ENCODE results near the gene KIAA0586.
"Not testable (repeated sequence)": the region's sequence is repeated elsewhere in the genome, so short reads cannot be mapped to it uniquely, and the experiment has no call there.

KIAA0586 gene

DNA sequence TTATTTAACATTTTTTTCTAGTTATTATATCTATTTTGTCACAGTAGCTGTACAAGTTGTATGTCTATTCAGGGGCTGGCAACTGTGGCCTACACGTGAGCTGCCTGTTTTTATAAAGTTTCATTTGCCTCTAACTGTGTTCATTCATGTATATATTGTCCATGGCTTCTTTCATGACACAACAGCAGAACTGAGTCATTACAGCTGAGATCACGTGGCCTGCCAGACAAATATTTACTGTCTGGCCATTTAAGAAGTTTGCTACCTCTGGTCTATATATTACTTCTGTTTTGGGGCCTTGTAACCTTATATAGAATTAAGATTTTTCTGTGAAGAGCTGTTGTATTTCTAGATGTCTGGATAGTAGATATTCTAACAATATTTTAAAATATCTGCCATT, 37.9 kb downstream of the KIAA0586 start:
- no peak for DNase-seq

DNA sequence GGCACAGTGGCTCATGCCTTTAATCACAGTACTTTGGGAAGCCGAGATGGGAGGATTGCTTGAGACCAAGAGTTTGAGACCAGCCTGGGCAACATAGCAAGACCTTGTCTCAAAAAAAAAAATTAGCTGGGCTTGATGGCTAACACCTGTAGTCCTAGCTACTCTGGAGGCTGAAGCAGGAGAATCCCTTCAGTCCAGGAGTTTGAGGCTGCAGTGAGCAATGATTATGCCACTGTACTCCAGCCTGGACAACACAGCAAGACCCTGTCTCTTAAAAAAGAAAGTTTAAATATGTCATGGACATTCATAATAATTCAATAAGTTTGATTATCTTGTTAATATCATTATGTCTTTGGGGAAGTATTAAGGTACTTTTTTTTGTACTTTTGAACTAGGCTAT, 38.9 kb downstream of the KIAA0586 start:
- no peak for DNase-seq

DNA sequence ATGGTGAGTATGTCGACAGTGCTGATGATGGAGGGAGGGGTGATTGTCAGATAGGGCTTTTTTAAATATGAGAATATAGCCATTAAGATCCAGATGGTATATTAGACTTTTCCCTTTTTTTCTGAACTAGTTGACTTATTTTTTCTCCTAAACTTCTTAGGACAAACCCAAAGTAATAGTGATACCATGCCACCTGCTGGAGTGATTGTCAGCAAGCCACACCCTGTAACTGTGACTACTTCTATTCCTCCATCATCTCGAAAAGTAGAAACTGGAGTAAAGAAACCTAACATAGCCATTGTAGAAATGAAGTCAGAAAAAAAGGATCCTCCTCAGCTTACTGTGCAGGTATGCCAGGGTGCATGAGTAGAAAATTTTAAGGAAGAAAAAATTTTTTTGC, 40.1 kb downstream of the KIAA0586 start:
- DNase-seq: no peak

DNA sequence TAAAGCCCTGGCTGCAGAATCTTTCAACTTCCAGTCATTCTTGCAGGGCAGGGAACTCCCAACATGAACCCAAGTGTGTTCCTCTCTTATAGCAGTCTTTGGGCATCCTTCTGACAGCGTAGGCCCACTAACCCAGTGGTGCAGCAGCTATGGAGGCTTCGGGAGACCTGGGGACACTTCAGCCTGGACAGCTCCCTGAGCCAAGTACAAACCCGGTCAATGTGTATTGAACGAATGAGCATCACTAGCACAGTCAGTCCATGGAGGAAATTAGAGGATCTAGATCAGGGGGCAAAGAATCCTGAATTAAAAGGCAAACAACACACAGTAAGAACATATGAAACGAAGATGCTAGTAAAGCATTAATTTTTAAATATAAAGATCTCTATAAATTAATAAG, 41.8 kb downstream of the KIAA0586 start:
- DNase-seq: no peak

DNA sequence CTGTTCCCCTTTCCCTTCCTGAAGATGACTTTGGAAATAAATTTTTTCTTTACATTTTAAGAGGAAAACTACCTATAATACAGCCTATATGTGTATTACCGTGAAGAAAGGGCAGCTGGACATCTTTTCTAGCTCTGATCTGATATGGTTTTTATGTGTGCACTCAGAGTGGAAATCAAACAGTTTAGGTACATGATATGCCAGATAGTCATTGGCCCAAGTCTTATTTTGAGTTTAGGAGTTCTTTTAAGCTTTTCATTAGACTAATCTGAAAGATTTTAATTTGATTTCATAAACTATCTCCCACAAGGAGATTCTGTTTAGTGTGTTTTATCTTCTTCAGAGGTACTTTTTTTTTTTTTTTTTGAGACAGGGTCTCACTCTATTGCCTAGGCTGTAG, 48.8 kb downstream of the KIAA0586 start:
- DNase-seq: no peak

DNA sequence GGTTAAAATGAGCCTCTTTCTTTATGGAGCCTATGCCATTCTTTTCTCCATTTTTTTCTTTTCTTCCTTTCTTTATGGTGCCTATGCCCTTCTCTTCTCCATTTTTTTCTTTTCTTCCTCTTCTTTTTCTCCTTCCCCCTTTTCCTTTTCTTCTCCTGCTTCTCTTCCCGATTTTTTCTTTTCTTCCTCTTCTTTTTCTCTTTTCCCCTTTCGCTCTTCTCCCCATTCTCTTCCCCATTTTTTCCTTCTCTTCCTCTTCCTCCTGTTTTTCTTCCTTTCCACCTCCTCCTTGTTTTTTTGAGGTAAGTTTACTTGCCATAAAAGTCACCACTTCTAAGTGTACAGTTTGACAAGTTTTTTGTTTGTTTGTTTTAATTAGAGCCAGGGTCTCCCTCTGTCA, 50.1 kb downstream of the KIAA0586 start:
- DNase-seq: no peak

DNA sequence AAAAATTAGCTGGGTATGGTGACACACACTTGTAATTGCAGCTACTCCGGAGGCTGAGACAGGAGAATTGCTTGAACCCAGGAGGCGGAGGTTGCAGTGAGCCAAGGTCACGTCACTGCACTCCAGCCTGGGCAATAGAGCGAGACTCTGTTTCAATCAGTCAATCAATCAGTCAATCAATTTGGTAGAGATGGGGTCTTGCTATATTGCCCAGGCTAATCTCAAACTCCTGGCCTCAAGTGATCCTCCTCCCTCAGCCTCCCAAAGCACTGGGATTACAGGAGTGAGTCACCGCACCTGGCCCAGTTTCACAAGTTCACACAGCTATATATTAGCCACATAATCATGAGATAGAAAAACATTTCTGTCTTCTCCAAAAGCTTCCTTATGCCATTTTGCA, 50.8 kb downstream of the KIAA0586 start:
- DNase-seq: not testable (repeated sequence)

DNA sequence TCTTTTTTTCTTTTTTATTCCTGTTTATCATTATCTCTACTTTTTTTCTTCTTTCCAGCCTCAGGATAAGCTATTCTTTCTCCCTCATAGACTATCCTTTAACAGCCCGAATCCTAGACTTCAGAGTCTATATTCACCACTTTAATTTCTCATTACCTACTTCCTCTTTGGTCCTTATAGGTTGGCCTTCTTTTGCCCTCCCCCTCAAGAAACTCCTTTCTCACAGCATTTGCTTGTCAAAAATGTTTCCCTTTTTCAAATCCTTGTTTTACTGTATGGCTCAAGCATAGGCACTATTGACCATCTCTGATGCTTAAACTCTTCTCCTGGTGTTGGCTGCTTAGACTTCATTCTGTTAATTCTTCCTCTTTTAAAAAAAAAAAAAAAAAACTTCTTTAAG, 52.5 kb downstream of the KIAA0586 start:
- no peak for DNase-seq

DNA sequence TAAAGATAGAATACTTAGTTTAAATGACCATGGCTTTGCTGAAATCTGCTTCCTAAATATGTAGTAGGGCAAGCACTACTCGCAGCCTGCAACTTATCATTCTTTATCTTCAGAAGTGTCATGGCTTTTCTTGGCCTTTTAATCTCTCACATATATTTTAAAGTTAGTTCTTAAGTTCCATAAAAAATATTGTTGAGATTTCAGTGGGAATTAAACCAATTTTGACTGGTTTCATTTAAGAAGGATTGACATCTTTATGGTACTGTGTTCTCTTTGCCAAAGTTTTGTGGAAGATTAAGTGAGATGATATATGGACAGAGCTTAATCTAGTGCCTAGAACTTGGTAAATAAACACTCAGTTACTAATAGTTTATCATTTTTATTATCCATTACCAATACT, 56.7 kb downstream of the KIAA0586 start:
- no peak for DNase-seq

DNA sequence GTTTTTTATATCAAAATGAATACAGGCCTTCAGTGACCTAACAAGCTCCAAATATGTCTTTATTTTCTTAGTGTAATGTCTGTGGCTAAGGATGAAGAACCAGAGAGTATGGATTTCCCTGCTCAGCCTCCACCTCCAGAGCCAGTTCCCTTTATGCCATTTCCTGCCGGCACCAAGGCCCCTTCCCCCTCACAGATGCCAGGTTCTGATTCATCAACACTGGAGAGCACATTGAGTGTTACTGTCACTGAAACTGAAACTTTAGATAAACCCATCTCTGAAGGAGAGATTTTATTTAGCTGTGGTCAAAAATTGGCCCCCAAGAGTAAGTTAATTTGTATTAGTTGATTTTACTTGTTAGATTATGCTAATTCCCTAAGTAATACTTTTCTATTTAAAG, 61.0 kb downstream of the KIAA0586 start:
- DNase-seq: no peak

DNA sequence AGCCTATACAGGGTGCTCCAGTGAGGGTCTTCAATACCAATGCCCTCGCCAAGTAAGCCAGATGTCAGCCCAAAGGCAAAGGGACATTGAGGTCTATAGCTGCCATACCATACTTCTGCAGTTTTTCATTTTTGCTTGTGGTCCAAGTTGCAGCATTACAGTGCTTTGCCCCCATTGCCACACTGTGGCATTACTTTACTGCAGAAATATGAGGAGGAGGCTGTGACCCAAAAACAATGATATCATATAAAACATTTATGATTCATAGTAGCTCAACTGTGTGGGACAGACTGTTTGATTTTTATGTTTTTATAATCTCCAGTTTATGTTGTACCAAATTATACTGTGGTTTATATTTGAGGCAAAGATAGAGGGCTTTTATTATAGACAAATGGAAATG, 64.1 kb downstream of the KIAA0586 start:
- DNase-seq: no peak

DNA sequence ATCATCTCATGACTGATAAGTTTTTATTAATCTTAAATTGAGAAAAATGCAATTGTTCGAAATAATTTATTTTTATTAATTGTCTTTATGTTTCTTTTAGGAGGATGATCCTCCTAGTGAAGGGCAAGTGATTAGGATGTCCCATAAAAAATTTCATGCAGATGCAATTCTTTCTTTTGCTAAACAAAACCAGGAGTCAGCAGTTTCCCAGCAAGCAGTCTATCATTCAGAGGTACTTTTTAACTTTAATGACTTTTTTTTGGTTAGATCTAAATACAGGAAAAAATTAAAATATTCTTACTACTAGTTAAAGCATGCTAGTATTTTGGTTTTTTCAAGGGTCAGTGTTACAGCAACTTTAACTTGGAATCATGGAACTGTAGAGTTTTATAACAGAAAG, 64.5 kb downstream of the KIAA0586 start:
- DNase-seq: no peak

DNA sequence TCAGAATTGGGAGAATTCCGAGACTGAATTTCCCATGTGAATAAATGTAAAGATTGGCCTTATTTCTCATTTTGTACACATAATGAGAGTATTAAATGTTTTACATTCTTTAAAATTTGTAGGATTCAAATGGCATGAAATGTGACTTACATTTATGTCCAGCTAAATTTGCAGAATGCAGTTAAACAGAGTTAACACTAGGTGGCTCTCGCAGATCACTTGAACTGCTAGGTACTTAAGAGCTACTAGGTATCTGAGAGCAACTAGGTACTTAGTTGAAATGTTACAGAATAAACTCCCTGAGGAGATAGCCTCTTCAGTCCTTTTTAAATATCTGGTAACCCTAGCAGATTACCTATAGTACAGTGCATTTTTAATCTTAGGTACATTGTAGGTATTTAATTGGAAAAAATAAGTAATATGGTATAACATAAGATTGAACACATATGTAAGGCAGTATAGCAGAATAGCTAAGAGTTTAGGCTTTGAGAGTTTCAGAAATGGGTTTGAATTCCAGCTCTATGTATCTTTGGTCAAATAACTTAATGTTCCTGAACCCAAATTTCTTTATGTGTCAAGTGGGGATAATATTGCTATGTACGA, 73.8 kb downstream of the KIAA0586 start:
- DNase-seq: peak; percentile 92

DNA sequence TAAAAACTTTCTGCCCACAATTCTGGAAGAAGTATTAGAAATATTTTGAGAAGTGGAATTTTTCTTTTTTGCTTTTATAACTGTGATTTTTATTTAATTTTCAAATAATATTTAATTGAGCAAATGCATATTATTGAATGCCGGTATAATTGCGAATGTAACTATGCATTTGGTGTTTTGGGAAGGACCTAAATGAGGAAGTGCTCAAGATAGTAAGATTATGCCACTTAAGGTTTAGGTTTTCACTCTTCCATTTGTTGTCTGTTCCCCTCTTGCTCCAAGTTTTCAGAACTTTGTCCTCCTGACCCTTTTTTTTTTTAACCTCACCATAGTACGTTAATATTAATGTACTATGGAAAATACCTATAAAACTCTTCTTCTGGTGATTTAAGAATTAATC, 85.8 kb downstream of the KIAA0586 start:
- DNase-seq: no peak

DNA sequence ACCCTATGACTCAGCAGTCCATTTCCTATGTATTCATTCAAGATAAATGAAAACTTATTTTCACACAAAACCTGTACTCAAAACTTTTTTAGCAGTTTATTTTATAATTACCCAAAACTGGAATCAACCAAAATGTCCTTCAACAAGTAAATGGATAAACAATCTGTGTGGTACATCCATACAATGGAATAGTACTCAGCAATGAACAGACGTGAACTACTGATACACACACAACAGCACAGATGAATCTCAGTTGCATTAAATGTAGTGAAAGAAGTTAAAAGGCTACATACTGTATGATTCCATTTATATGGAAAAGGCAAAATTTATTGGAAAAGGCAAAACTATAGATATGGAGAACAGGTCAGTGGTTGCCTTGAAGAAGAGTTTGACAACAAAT, 90.1 kb downstream of the KIAA0586 start:
- DNase-seq: no peak

DNA sequence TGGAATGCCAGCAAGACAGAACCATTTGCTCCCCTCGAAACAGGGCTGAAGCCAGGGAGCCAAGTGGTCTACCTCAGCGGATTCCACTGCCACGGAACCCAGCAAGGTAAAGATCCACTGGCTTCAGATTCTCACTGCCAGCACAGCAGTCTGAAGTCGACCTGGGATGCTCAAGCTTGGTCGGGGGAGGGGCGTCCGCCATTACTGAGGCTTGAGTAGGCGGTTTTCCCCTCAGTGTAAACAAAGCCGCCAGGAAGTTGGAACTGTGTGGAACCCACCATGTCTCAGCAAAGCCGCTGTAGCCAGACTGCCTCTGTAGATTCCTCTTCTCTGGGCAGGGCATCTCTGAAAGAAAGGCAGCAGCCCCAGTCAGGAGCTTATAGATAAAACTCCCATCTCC, 98.2 kb downstream of the KIAA0586 start:
- not testable (repeated sequence) for DNase-seq

DNA sequence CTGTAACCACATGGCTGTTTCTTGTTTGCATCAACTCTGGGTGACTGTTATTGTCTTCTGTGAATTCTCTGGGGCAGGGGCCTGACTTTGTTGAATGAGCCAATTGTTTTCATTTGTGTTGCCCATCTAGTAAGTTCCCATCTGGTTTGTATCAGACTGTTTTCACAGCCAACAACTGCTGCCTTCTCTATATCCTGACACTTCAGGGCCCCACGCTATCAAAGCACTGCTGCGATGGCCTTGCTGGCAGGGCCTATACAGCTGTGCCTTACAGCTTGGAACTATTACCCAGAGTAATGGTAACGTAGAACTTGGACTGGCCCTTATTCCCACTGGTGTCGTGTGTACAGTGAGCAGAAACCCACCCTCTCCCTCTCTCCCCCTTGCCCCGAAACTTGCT, 105.9 kb downstream of the KIAA0586 start:
- no peak for DNase-seq

DNA sequence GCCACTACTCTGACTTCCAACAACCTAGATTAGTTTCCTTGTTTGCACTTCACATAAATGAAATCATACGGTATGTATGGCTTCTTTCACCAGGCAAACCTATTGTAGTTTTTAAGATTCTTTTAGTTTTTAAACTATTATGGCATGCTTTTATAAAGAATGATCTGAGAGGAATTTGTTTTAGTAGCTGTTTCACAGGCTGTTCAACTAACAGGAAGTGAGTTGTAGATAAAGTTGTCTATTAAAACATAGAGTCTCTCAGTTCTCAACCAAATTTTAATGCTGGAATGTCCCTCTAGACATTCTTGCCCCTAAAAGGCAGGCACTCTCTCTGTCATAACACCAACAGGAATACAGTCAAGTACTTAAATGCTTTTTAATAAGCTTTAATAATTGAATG, 107.5 kb downstream of the KIAA0586 start:
- DNase-seq: no peak

DNA sequence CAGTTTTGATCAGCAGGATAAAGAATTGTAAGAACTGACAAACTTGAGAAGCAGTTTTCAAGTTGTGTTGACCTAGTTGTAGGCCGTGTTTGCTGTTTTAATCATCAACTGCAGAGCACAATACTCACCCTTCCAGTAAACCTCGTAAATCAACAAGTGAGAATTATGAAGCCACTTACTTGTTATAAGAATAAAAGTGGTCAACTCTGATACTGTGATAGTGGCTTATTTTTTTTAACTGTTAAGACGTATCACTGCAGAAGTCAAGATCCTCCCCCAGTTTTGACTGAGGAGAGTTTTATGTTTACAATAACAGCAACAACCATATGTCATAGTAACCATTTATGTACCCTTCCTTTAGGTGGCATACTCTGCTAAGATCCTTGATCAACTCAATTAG, 109.5 kb downstream of the KIAA0586 start:
- DNase-seq: no peak

DNA sequence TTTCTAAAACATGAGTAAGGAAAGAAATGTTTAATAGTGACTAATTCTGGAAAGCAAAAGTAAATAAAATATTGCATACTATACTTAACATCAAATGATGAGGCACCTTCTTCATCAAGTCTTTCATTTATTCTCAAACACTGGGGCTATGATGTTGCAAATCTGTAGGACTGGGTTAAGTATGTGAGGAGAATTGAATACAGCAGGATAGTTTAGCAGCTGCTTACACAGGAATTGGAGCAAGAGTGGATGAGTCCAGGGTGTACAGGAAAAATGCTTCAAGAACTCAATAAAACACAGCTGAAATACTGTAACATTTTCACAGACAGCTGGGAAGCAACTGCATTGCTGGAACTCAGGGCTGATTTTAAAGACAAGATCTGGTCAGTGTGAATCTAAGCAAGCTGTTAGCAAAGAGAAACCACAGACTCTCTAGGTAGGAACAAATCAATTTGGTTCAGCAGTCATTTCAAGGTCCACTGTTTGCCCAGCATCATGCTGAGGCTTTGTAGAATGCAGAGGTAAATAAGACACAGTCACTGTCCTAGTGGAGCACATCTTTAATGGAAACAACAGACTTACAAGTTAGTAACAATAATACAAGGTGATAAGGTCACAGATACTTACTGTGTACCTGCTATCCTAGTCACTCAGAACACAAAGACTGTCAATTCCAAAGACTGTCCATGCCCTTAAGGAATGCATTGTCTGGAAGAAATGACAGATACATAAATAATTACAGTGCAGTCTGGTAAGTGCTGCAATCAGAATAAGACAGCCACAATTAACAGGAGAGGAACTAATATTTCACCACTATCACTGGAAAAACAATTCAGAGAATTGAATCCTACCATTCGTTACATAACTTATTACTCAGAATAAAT, 113.5 kb downstream of the KIAA0586 start:
- no peak for DNase-seq

DNA sequence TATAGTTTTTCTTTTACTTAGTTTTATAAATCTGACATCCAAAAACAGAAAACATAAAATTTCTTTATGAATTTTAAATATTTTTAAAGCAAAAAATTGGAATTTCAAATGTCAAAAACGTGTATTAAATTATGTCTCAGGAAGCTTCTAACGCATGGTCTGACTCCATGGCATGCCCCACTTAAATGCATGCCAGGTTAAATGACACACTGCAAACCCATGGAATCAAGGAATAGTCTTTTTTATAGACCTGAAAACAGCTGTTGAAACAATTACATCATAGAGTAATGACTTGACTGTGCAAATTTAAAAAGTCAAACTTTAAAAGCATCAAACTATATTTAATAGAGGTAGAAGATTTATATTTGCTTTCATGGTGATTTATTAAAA, 114.1 kb downstream of the KIAA0586 start:
- DNase-seq: no peak

DNA sequence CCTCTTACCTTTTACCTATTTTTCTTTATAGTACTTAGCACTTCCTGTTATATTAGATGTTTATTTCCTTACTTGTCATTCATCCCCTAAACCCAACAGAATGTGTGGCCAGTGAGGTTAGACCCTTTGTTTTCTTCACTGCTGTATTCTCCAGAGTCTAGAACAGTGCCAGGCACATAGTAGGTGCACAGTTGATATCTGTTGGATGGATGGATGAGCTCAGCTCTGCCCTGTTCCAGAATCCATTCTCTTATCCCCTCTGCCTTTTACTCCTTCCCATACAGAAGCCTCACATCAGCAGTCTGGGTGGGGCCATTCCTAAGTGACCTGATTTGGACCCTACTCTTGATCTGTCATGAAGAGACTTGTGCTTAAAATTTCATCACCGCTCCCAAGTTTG, 115.7 kb downstream of the KIAA0586 start:
- no peak for DNase-seq

DNA sequence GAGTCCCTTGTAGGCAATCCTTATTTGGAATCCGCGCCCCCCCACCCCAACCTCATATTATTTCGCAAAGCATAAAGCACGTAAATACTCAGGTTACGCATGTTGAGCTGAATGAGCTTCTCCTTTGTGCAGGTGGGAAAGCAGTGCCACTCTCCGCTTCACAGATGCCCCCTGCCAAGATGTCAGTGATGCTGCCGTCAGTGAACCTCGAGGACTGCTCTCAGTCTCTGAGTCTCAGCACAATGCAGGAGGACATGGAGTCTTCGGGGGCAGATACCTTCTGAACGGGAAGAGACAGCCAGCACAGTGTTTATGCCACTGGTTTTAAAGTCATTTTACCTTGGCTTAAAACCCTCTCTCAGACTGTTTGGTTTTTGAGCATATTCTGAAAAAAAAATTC, 120.1 kb downstream of the KIAA0586 start:
- DNase-seq: peak; percentile 90

DNA sequence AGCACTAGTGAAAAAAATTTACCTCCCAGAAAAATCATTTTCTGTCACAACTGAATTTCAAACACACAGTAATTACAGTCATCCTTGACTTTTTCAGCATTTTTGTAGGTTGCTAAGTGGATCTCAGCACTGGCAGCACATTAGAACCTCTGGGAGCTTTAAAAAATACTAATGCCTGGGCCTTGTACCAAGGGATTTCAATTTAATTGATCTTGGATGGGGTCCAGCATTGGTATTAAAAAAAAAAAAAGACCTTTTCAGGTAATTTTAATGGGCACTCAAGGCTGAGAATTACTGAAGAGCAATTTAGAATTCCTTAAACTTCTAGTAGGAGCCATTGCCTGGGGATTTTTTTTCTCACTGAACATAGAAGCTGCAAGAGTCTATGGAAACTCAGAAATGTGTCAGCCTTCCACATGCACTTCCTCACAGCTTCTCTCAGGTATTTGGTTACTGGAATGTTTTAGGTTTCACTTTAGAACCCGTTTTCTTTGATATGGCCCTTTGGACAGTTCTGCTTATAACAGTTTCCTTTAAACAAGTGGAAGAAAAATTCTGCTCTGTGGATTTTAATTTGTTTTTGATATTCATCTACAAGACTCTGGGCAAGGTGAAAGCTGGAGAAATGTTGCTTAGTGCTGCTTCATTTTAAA, 121.7 kb downstream of the KIAA0586 start:
- DNase-seq: peak; percentile 81

Measured in DMS79 treated with DMSO at 0.1 percent for 48 hours (cell line).